Mucosa of descending colon (tissue), 3 donors: Measurements from ENCODE around the gene VPS11. TPM values are rescaled to one million over a fixed set of nuclear protein-coding genes. Genes with fewer than 3 reads are reported as not detected.

ENCODE experiments used
- ATAC-seq: fragments of 200-7000 bp; cut with Tn5 transposase; one replicate; pipeline ENCODE4 v1.9.1; 2020; ENCODE audit warnings: mild to moderate bottlenecking, moderate library complexity
- DNase-seq, 3 donors: peaks; one replicate each; pipeline ENCODE4 v3.0.0-alpha.2; 2020
- H3K36me3 ChIP-seq: fragments of 200-600 bp; one replicate; pipeline ENCODE4 v1.8.0; 2021; ENCODE audit warnings: low read depth, mild to moderate bottlenecking
- H3K4me1 ChIP-seq: fragments of 200-600 bp; one replicate; pipeline ENCODE4 v1.8.0; 2021; ENCODE audit warnings: low read depth, mild to moderate bottlenecking
- H3K4me3 ChIP-seq: fragments of 200-600 bp; one replicate; pipeline ENCODE4 v1.8.0; 2021; ENCODE audit warnings: mild to moderate bottlenecking
- H3K9me3 ChIP-seq: fragments of 200-600 bp; one replicate; pipeline ENCODE4 v1.8.0; 2021; ENCODE audit warnings: mild to moderate bottlenecking
- intact Hi-C, 2 donors: fragments of 100-400 bp; cut with DNase I in 1 of 2; cut with micrococcal nuclease in 1 of 2; formaldehyde crosslinking; loops; one replicate each; pipeline versions ENCODE4 v1.11.0 to v1.11.1; 2022; cut with DNase I, micrococcal nuclease
- total RNA-seq, 3 donors: library from RNA; stranded (reverse); fragmentation: NEBNext Ultra II Directional in 2 of 3; extraction: Animal tissue kit (Norgen Biotek cat#: 25700) in 2 of 3; gene quantifications; one replicate each; pipeline versions ENCODE4 v1.2.1 to v1.2.4, GENCODE V29; 2021 to 2023
- TF ChIP-seq, protein P1 (sequence below): fragments of 200-600 bp; IDR thresholded peaks from one replicate; pipeline ENCODE4 v1.8.0; 2022; ENCODE audit warnings: antibody characterized with exemption, mild to moderate bottlenecking
- donor health status: DM: no; HTN: no; CAD: no; lungs with moderate emphysema.
- donor health status: DM: no; HTN: no; CAD: no.
- donor health status: DM: no; HTN: yes; CAD: no.

The VPS11 gene
- total RNA-seq, 3 donors from 2014 or later = 26.1 to 34.8 (median 29.1) TPM

DNA sequence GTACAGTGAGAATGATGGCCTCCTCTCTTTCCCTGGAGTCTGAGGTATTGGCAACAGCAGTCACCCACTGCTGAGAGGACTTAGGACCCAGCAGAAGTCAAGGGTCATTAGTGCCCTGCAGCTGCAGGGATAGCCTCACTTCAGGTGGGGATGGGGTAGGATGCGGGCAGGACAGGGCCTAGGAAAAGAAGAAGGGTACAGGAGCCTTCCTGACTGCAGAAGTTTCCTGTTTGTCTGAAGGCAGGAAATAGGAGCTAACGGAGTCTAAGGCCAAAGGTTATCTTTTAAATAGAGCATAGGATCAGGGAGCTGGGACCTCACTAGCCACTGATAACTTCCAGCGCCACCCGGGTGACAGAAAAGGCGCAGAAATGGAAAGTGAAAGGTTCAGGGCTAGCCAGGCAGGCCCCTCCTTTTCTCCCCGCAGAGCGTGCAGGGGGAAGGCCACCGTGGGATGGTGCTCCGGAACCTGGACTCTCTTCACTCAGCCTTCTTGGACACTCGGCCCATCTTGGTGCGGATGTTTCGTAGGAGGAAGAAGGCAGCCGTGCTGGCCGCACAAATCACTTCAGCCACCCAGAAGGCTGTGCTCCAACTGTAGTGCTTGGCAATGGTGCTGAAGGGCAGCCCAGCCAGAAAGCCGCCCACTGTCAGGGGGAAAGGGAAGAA, 43.1 kb upstream of the VPS11 start:
- Histone ChIP-seq H3K4me3 (no peak overlapping the region), H3K9me3 (no peaks in the 10 kb centered on the region), H3K4me1 (peaks cover 53% of the 10 kb centered on the region), H3K36me3 (no peaks in the 10 kb centered on the region)
- no peak for ATAC-seq
- TF ChIP-seq, protein P1, sequence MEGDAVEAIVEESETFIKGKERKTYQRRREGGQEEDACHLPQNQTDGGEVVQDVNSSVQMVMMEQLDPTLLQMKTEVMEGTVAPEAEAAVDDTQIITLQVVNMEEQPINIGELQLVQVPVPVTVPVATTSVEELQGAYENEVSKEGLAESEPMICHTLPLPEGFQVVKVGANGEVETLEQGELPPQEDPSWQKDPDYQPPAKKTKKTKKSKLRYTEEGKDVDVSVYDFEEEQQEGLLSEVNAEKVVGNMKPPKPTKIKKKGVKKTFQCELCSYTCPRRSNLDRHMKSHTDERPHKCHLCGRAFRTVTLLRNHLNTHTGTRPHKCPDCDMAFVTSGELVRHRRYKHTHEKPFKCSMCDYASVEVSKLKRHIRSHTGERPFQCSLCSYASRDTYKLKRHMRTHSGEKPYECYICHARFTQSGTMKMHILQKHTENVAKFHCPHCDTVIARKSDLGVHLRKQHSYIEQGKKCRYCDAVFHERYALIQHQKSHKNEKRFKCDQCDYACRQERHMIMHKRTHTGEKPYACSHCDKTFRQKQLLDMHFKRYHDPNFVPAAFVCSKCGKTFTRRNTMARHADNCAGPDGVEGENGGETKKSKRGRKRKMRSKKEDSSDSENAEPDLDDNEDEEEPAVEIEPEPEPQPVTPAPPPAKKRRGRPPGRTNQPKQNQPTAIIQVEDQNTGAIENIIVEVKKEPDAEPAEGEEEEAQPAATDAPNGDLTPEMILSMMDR = no peak
- intact Hi-C loops = no loop called here
- DNase-seq = no peak

DNA sequence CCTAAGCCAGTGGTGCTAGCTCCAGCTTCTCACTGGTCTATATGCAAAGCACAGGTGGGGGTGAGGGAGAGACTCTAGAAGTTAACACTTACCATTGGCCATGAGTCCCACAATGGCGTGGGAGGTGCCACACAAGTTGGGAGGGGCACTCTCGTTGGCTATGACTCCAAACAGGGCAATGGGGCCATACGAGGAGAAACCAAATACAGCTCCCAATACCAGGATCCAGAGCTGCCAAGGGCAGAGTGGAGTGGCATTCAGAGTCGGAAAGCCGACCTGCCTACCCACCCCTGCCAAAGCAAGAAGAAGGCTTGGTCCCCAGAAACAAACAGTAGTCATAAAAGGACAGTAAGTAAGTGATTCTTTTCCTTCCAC, 42.5 kb upstream of the VPS11 start:
- TF ChIP-seq, protein P1 = no peak
- no peaks in the 10 kb centered on the region for H3K36me3 ChIP-seq
- peaks cover 51% of the 10 kb centered on the region for H3K4me1 ChIP-seq
- DNase-seq (no peak), ATAC-seq (no peak)
- H3K4me3 ChIP-seq = no peak overlapping the region
- intact Hi-C loops = no loop called here
- no peaks in the 10 kb centered on the region for H3K9me3 ChIP-seq

DNA sequence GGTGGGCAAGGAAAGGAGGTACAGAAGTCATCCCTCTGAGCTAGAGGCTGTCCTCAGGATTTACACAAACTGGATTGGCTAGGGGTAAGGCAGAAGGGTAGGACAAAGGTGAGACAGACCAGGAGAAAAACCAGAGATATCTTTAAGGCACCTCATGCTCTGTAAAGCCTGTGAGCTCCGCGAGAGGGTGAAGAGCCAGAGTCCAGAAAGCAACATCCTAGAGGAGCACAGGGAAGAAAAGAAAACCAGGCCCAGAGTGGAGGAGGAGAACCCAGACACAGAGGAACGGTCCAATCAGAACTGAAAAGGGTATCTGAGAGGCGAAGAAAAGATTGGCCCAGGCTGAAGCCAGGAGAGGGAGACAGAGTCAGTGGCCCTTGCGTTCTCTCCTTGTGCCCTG, 42.1 kb upstream of the VPS11 start:
- TF ChIP-seq, protein P1 = no peak
- Histone ChIP-seq H3K4me1 (peaks cover 49% of the 10 kb centered on the region), H3K9me3 (no peaks in the 10 kb centered on the region), H3K36me3 (no peaks in the 10 kb centered on the region), H3K4me3 (no peak overlapping the region)
- no peak for DNase-seq
- intact Hi-C loops = no loop called here
- ATAC-seq = no peak

DNA sequence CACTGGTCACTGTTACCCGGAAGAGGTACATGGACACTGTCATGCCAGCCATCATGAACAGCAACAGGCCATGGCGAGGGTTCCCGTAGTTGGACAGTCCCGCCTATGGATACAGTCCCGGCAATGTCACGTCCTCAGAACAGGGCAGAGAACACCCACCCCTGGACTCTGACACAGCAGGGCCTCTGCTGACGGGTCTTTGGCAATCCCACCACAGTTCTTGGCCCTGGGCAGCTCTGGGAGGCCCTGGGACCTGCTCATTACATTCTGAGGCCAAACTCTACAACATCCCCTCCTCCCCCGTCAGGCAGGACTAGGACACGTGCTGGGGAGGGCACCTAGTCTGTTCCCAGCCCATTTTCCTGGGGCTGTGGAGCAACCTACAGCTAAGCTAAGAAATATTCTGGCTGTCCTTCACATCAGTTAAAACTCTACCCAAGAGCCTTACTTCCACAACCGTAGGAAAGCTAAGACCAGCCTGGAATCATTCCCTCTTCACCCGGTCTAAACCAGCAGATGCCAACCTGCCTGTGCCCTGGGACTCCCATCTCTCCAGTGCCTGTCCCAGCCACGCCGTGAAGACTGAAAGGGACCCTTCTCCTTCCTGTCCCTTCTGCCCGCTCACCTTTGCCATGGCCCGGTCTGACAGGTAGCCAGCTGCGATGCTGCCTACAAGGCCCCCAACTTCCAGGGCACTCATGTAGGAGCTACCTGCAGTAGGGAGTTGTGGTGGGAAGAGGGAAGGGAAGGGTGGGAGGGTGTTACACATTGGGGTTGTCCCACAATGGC, 41.4 kb upstream of the VPS11 start:
- TF ChIP-seq, protein P1 = no peak
- DNase-seq = no peak
- Histone ChIP-seq H3K36me3 (no peaks in the 10 kb centered on the region), H3K9me3 (no peaks in the 10 kb centered on the region), H3K4me3 (no peak overlapping the region), H3K4me1 (peaks cover 48% of the 10 kb centered on the region)
- ATAC-seq = no peak
- intact Hi-C loops = no loop called here

DNA sequence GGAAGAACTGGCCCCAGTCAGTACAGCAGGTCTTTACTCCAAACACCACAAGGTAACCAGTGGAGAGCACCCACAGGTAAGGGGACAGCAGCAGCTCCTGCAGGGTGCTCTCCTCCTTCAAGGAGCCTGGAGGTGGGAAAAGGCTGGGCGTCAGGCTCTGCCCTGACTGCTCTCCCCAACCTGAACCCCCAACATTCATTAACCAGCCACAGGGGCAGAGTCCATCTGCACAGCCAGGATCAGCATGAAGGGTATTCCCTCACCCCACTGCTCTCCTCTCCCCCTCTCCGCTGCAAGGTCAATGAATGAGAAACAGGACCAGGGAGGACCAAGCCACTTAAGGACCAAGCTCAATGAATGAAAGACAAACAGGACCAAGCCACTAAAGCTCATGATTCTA, 40.6 kb upstream of the VPS11 start:
- Histone ChIP-seq H3K4me1 (peaks cover 40% of the 10 kb centered on the region), H3K4me3 (no peak overlapping the region), H3K36me3 (no peaks in the 10 kb centered on the region), H3K9me3 (no peaks in the 10 kb centered on the region)
- intact Hi-C loops = no loop called here
- ATAC-seq (no peak), DNase-seq (no peak)
- TF ChIP-seq, protein P1 = no peak
